ENCODE results near the gene PNPO.

DNA sequence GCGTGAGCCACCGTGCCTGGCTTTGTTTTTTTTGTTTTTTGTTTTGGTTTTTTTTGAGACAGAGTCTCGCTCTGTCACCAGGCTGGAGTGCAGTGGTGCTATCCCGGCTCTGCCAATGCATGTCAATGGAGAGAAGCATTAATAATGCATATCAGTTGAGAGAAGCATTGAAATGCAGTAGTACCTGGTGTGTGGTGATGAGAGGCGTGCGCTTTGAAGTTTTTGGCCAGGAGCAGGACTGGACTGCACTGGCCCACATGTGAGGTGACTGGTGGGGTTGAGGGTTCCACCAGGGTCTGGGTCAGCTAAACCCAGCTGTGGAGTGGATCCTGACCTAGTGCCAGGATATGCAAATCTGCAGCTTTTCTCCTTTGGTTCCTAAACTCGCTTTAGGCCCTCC, 39.9 kb upstream of the PNPO start:
- no peak for TF ChIP-seq EZH2 (IDR thresholded peaks at IDR 0.05; ENCODE audit: insufficient read depth, poor library complexity, severe bottlenecking)
- TF ChIP-seq EZH2phosphoT487 (IDR thresholded peaks at IDR 0.05; ENCODE audit: insufficient read depth, low read depth): no peak
